NCI-H510A treated with DMSO at 0.1 percent for 48 hours (cell line): ENCODE results near the gene JCAD.
"Not testable (repeated sequence)": the region's sequence is repeated elsewhere in the genome, so short reads cannot be mapped to it uniquely, and the experiment has no call there.

Experiments used
- DNase-seq: peaks from one replicate; lab custom pipeline; 2025; lab: John Stamatoyannopoulos, UW

JCAD gene

DNA sequence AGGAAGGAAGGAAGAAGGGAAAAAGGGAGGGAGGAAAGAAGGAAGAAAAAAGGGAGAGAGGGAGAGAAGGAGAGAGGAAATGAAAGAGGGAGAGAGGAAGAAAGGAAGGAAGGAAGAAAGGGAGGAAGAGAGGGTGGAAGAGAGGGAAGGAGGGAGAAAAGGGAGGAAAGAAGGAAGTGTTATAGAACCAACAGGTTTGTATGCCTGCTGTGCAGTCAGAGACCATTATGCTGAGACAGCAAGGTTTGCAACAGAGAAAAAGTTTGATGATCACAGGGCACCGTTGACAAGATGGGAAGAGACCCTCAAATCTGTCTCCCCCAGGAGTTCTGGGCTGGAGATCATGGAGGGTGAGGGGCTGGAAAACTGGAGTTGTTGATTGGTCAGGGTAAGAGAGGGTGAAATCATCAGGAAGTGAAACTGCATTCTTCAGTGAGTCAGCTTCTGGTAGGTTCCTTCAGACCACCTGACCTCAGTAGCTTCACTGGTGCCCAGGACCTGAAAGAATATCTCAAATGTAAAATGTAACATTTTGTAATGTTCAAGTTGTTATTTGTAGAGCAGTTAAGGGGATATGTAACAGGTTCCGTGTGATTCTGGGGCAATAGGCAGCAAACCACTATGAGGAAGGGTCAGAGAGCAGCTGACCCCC lies 76.3 kb downstream of the JCAD start:
- no peak for DNase-seq

DNA sequence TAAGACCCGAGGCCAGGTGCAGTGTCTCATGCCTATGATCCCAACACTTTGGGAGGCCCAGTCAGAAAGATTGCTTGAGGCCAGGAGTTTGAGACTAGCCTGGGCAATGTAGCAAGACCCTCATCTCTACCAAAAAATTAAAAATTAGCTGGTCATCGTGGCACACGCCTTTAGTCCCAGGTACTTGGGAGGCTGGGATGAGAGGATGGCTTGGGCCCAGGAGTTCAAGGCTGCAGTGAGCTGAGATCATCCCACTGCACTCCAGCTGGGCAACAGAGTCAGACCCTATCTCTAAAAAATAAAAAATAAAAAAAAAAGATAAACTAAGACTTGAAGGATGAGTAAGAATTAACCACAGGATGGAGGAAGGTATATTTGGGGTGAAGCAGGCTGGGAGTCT lies 77.9 kb downstream of the JCAD start:
- DNase-seq: no peak

DNA sequence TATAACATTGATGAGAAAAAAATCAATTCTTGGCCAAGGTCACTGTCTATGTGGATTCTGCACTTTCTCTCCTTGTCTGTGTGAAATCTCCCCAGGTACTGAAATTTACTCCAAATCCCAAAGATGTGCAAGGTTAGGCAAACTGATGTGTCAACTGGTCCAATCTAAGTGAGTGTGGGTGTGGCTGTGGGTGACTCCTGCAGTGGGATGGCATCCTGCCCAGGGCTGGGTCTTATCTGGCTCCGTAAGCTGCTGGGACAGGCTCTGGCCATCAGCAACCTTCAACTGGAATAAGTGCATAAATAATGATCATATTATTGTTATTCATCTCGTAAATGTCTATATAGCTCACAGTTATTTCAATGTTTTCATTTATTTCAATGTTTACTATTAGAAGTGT lies 79.3 kb downstream of the JCAD start:
- DNase-seq: no peak

DNA sequence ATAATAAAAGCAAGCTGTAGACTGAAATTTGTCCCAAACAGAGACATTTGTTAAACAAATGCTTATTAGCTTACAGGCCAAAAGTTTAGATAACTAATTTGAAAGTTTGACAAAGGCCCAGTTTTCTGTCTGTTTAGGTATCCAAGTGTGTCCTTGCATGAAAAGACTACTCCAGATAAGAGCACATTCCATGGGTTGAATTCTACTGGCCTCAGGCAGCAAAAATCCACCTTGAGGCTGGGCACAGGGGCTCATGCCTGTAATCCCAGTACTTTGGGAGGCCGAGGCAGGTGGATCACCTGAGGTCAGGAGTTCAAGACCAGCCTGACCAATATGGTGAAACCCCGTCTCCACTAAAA lies 80.0 kb downstream of the JCAD start:
- not testable (repeated sequence) for DNase-seq

DNA sequence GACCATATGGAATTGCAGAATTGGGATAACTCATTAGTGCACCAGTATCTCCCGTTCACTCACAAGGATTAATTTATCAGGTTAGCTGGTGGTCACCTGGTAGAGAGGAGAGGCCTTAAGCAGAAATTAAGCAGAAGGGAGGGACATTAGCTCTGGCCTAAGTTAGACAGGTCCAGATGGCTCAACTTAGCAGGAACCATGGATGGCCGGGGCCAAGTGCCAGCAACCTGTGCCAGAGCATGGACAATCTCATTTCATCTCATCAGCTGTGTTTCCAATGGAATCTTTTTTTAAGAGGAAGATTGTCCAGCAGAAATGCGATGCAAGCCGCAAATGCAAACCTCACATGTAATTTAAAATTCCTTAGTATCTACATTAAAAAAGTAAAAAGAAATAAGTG lies 82.2 kb downstream of the JCAD start:
- no peak for DNase-seq

DNA sequence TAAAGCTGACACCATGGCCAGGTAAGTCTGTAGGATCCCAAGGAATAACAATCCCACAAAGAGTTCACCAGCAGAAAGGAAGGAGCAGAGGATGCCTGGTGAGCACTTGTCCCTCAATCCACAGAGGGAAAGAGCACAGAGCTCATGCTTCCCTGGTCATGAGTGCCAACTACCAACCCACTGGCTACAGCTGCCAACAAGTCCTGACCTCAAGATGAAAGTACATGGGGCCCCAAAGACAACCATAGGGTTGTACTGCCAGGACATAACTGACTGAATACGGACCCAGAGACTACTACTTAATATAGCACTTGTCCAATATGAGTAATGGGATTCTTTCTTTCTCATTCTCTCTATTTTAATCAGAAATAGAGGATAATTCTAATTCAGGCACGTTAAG lies 83.3 kb downstream of the JCAD start:
- DNase-seq: no peak

DNA sequence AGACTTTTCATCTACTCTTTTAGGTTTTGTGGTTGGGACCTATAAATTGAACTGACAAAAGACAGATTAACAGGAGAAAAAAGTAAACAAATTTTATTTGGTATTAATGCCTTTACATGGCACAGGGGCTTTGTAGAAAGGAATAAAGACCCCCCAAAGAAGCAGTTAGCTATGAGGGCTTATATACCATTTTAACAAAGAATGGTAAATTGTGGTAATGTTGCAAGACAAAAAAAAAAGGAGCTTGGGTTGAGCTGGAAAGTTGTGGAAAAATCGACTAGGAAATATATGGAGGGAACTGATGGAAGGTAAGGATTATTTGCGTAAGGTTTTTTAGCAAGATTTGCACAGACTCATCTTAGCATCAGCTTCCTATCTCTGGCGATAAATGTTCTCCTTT lies 84.6 kb downstream of the JCAD start:
- DNase-seq: no peak

DNA sequence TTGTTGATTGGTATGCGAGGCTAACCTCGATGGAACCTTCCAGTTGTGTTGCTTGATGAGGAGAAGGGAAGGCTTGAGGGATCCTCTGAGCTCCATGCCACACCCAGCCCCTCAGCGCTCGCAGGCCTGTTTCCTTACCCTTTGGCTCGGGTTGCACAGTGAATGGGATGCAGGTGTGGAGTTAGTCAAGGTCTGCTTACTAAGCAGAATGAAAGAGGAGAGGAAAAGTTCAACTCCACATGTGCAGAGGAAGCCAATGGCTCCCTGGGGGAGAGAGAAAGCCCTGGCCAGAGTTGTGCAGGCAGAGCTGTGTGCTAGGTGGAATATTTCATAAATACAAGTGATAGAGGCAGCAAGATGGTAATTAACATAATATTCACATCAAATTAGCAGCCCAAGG lies 85.5 kb downstream of the JCAD start:
- no peak for DNase-seq

DNA sequence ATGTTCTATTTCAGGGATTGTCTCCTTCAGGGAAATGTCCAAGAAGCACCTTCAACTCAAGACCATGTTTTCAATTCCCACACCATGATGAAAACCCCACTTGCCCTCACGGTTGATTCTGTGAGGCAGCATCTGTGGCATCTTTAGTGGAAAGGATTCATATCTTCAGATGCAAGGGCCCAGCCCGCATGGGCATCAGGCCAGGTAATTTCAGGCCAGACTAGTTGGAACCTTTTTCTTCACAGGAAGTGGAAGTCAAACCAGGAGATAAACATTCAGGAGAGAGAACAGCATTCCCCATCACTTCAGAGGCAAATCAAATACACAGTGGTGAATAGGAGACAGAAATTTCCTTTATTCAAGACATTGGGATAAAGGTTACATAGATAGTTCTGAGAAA lies 88.8 kb downstream of the JCAD start:
- no peak for DNase-seq

DNA sequence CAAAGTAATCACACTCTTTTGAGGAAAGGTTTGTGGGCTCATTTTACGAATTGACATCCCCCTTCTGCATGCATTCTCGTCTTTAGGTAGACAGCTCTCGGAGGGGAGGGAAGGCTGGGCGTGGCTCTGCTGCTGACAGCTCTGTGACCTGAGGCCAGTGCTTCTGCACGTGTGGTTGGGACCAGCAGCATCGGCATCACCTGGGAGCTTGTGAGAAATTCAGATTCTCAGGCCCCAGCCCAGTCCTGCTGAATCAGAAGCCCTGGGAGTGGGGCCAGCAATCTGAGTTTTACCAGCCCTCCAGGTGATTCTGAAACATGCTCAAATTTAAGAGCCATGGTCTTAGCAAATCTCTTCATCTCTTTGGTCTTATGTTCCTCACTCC lies 89.4 kb downstream of the JCAD start:
- DNase-seq: no peak

DNA sequence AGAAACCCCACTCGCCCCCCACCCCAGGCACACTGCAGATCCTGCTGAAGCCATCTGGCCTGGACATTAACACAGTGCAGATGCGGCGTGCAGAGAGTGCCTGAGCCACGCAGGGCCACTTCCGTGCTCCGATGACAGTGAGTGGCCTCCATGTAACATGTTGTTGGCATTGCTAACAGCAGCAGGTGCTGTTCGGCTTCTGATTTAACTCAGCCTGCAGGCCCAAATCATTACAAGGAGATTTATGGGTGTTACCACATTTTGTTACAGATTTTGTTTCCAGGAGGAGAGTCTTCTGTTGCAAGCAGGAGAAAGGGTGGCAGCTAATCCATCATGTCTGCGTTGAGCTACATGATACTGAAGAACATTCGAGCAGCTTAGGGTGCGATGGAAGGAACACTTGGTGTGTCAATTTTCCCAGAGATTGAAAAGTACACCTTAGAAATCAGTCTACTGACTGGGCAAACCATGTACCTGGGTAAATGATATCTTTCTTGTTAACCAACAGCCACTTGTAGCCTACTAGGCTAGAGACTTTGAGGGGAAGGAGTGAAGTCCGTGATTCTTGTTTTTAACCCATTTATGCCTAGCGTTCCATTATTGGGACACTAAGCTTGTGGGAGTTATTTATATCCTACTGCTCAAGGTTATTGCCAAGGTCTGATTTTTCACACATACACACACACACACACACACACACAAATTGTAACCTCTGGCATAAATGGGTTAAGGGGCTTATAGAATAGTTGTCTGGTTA lies 90.0 kb downstream of the JCAD start:
- no peak for DNase-seq

DNA sequence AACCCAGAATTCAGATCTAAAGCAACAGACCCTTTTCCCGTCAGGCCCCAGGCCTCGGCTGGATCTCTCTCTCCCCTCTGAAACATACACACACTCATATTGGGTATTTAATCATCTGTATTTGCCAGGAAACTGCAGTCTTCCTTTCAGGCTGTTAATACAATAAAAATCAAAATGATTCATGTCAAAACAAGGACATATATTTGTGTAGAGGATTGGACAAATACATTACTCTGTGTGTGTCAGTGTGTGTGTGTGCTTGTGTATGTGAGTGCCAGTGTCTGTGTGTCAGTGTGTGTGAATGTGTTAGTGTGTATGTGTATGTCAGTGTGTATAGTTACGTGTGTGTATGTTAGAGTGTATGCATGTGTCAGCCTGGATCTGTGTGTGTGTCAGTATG lies 90.8 kb downstream of the JCAD start:
- no peak for DNase-seq

DNA sequence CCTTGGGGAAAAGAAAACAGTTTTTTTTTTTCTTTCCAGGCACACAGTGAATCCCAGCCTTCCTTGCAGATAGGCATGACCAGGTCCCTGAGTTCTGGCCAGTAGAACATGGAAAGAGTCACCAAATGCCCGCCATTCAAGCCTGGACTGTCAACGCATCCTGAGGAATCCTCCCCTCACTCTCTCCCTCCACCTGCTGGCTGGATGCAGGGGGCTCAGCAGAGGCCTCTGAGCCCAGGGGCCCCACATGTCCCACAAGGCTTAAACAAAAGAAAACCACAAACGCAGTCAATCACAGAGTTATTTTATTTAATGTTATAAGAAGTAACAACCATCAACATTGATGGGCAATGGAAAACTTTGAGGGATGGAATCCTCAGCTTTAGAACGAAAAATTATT lies 93.1 kb downstream of the JCAD start:
- no peak for DNase-seq
